Ovary (tissue), 3 donors: ENCODE measurements around the gene GLI3.

ENCODE experiments used
- CTCF ChIP-seq, 3 donors: fragments of 450-650 bp in 2 of 3; fragments of 200-600 bp in 1 of 3; IDR thresholded peaks; one replicate each; pipeline versions ENCODE4 v1.5.1 to v1.8.0; 2016 to 2022; ENCODE audit warnings: antibody characterized with exemption in 3 of 3, mild to moderate bottlenecking in 1 of 3
- EP300 ChIP-seq: sonication (generic); formaldehyde crosslinking; IDR thresholded peaks from one replicate; pipeline ENCODE4 v1.6.1; 2017; ENCODE audit warnings: antibody characterized with exemption
- donor health status: DM: no; HTN: no; CAD: no.

- TF ChIP-seq CTCF (IDR thresholded peaks at IDR 0.05) (no peak), EP300 (no peak)
Observed at GRCh38 chr7:41981046-41982040, 255.7 kb downstream of the GLI3 start.
